ENCODE data around the gene AGBL1. TPM values are rescaled to one million over a fixed set of nuclear protein-coding genes. Genes with fewer than 3 reads are reported as not detected.

The AGBL1 gene
- total RNA-seq, 1 donor from 2014 or later, result not detected

GRCh38 chr15:86558686-86559085 is 479.0 kb downstream of the AGBL1 start:
- ATAC-seq, result no peak
- DNase-seq (ENCODE audit: low spot score), result no peak

- DNase-seq (ENCODE audit: low spot score) (no peak), ATAC-seq (no peak)
These were observed 488.7 kb downstream of the AGBL1 start for GRCh38 chr15:86568378-86568777.

- DNase-seq (ENCODE audit: low spot score) (no peak), ATAC-seq (no peak)
These were observed 491.1 kb downstream of the AGBL1 start for GRCh38 chr15:86570738-86571137.

- ATAC-seq (no peak), DNase-seq (ENCODE audit: low spot score) (no peak)
These were observed 492.2 kb downstream of the AGBL1 start for GRCh38 chr15:86571873-86572272.

GRCh38 chr15:86572368-86572841 is 492.7 kb downstream of the AGBL1 start:
- ATAC-seq (no peak), DNase-seq (ENCODE audit: low spot score) (no peak)

GRCh38 chr15:86573476-86573875 is 493.8 kb downstream of the AGBL1 start:
- no peak for DNase-seq (ENCODE audit: low spot score)
- ATAC-seq, result no peak

- DNase-seq (ENCODE audit: low spot score), result no peak
- ATAC-seq, result no peak
These were observed 508.7 kb downstream of the AGBL1 start for GRCh38 chr15:86588413-86588812.

- DNase-seq (ENCODE audit: low spot score), result no peak
- ATAC-seq, result no peak
These were observed 510.8 kb downstream of the AGBL1 start for GRCh38 chr15:86590461-86590860.

- DNase-seq (ENCODE audit: low spot score) (no peak), ATAC-seq (no peak)
These were observed 511.5 kb downstream of the AGBL1 start for GRCh38 chr15:86591158-86591557.

GRCh38 chr15:86591994-86592735 is 512.5 kb downstream of the AGBL1 start:
- ATAC-seq, result no peak

GRCh38 chr15:86595741-86596140 is 516.1 kb downstream of the AGBL1 start:
- ATAC-seq (no peak), DNase-seq (ENCODE audit: low spot score) (no peak)

More at GRCh38 chr15:86591994-86592735, 512.5 kb downstream of the AGBL1 start:
- no peak for DNase-seq (ENCODE audit: low spot score)

GRCh38 chr15:86603466-86603865 is 523.8 kb downstream of the AGBL1 start:
- ATAC-seq (no peak), DNase-seq (ENCODE audit: low spot score) (no peak)

GRCh38 chr15:86608461-86609205 is 529.0 kb downstream of the AGBL1 start:
- DNase-seq (ENCODE audit: low spot score) (no peak), ATAC-seq (no peak)

GRCh38 chr15:86609275-86609674 is 529.6 kb downstream of the AGBL1 start:
- no peak for DNase-seq (ENCODE audit: low spot score)
- no peak for ATAC-seq

GRCh38 chr15:86610038-86610437 is 530.4 kb downstream of the AGBL1 start:
- ATAC-seq, result no peak
- DNase-seq (ENCODE audit: low spot score), result no peak

- DNase-seq (ENCODE audit: low spot score), result no peak
These were observed 531.9 kb downstream of the AGBL1 start for GRCh38 chr15:86611417-86612040.

GRCh38 chr15:86615411-86615810 is 535.7 kb downstream of the AGBL1 start:
- DNase-seq (ENCODE audit: low spot score), result no peak

More at GRCh38 chr15:86611417-86612040, 531.9 kb downstream of the AGBL1 start:
- no peak for ATAC-seq

GRCh38 chr15:86615816-86616215 is 536.1 kb downstream of the AGBL1 start:
- ATAC-seq, result no peak

More at GRCh38 chr15:86615411-86615810, 535.7 kb downstream of the AGBL1 start:
- no peak for ATAC-seq

GRCh38 chr15:86616771-86617170 is 537.1 kb downstream of the AGBL1 start:
- ATAC-seq (no peak), DNase-seq (ENCODE audit: low spot score) (no peak)

More at GRCh38 chr15:86615816-86616215, 536.1 kb downstream of the AGBL1 start:
- DNase-seq (ENCODE audit: low spot score), result no peak

GRCh38 chr15:86620157-86620556 is 540.5 kb downstream of the AGBL1 start:
- DNase-seq (ENCODE audit: low spot score), result no peak
- no peak for ATAC-seq

GRCh38 chr15:86620641-86621349 is 541.1 kb downstream of the AGBL1 start:
- ATAC-seq (no peak), DNase-seq (ENCODE audit: low spot score) (no peak)
